HepG2 (cell line): ENCODE data around the gene MDP1. TPM values are rescaled to one million over a fixed set of nuclear protein-coding genes. Genes with fewer than 3 reads are reported as not detected.

ENCODE experiments used
- CEBPZ ChIP-seq: IDR thresholded peaks from 2 replicates; pipeline ENCODE4 v1.6.1; 2012; ENCODE audit warnings: low read length, improper control_type of control experiment
- DDIT3 ChIP-seq: sonication (generic); formaldehyde crosslinking; IDR thresholded peaks from 2 replicates; pipeline ENCODE4 v1.4.0; 2020; ENCODE audit warnings: mild to moderate bottlenecking, missing genetic modification reagents
- ELF4 ChIP-seq: sonication (generic); formaldehyde crosslinking; IDR thresholded peaks from 2 replicates; pipeline ENCODE4 v1.5.0; 2020; ENCODE audit warnings: missing genetic modification reagents, mild to moderate bottlenecking, moderate library complexity, borderline replicate concordance
- MEIS1 ChIP-seq: sonication (generic); formaldehyde crosslinking; IDR thresholded peaks from 2 replicates; pipeline ENCODE4 v1.9.0; 2021; ENCODE audit warnings: mild to moderate bottlenecking, missing genetic modification reagents, moderate library complexity, borderline replicate concordance
- TFAP4 ChIP-seq: sonication (generic); IDR thresholded peaks from 2 replicates; pipeline ENCODE4 v1.6.1; 2016; ENCODE audit warnings: low read depth, borderline replicate concordance
- ZNF124 ChIP-seq: sonication (generic); formaldehyde crosslinking; IDR thresholded peaks from 2 replicates; pipeline ENCODE4 v1.4.0; 2020; ENCODE audit warnings: missing genetic modification reagents
- ZNF496 ChIP-seq: sonication (generic); formaldehyde crosslinking; IDR thresholded peaks from 2 replicates; pipeline ENCODE4 v1.8.1; 2023; ENCODE audit warnings: mild to moderate bottlenecking, moderate library complexity, missing genetic modification reagents; ENCODE audit not compliant: insufficient replicate concordance
- polyA plus RNA-seq, 8 experiments: library from polyadenylated mRNA; depleted of rRNA in 3 of 8; stranded (reverse) in 7 of 8; unstranded in 1 of 8; fragments of >200 nt; fragmentation: Illumina TruSeq in 4 of 8; extraction: Trizol in 4 of 8; gene quantifications; 2 replicates each; pipeline versions ENCODE4 v1.2.1 to v1.2.3, GENCODE V29; 2011 to 2016; ENCODE audit warnings: low read depth in 4 of 8, missing spikeins in 1 of 8, mixed read lengths in 1 of 8; ENCODE audit not compliant: insufficient read depth in 1 of 8
- total RNA-seq, 5 experiments: library from RNA; depleted of rRNA; stranded (reverse); fragments of >200 nt; fragmentation: Illumina TruSeq; extraction: Trizol; gene quantifications; 2 replicates each; pipeline ENCODE4 v1.2.3, GENCODE V29; 2016; ENCODE audit warnings: low read depth in 1 of 5

MDP1 gene
- total and polyA plus RNA-seq, 2 of the 13 experiments (the other 11 are each of a cell fraction or from before 2014, with no cell fraction given): 44.1 to 48.7 TPM

- TF ChIP-seq ELF4 (CRISPR knock-in tag) (no peak), MEIS1 (CRISPR knock-in tag) (0 out of 2 replicates have a peak, but pooled peaks have one; percentile 33), TFAP4 (no peak), DDIT3 (CRISPR knock-in tag) (no peak), ZNF496 (no peak), CEBPZ (no peak), ZNF124 (CRISPR knock-in tag) (no peak)
Measured at GRCh38 chr14:24262821-24263733, 47.2 kb upstream of the MDP1 start, which contains the start of gene TGM1 (continued).
